PC-3 (cell line): ENCODE data around the gene CYBA. TPM values are rescaled to one million over a fixed set of nuclear protein-coding genes. Genes with fewer than 3 reads are reported as not detected.

Source experiments
- ATAC-seq: fragments of 200-7000 bp; cut with Tn5 transposase; 2 replicates; pipeline ENCODE4 v1.9.1; 2020; ENCODE audit warnings: mild to moderate bottlenecking, moderate library complexity
- BruUV-seq: library from RNA; stranded (reverse); fragments of 400-500 nt; replicated peaks from 2 replicates; lab custom pipeline; 2021; lab: Mats Ljungman, UMichigan
- CTCF ChIA-PET: fragments of 300-600 bp; sonication (Branson Sonifier 250); formaldehyde crosslinking; loops from one replicate; lab custom pipeline; 2022; ENCODE audit warnings: antibody characterized with exemption; lab: Charles Lee
- POLR2A ChIA-PET: fragments of 300-600 bp; sonication (Branson Sonifier 250); formaldehyde crosslinking; loops from one replicate; lab custom pipeline; 2022; ENCODE audit warnings: antibody characterized with exemption; ENCODE audit not compliant: unreplicated experiment; lab: Charles Lee
- DNase-seq: peaks from one replicate; pipeline ENCODE4 v3.0.0-alpha.2; 2015
- H2AFZ ChIP-seq: fragments of 300-600 bp; sonication (generic); 2 replicates; pipeline ENCODE4 v1.6.0; 2016; ENCODE audit warnings: antibody characterized with exemption, low read length
- H3F3A ChIP-seq: fragments of 300-600 bp; sonication (generic); one replicate; pipeline ENCODE4 v1.6.0; 2017; ENCODE audit warnings: antibody characterized with exemption, low read length, control low read depth, mild to moderate bottlenecking; ENCODE audit not compliant: unreplicated experiment
- H3K27ac ChIP-seq: fragments of 300-600 bp; sonication (generic); 2 replicates; pipeline ENCODE4 v1.5.1; 2016; ENCODE audit warnings: mild to moderate bottlenecking, low read length
- H3K27me3 ChIP-seq: fragments of 300-600 bp; sonication (generic); 2 replicates; pipeline ENCODE4 v1.6.1; 2016; ENCODE audit warnings: low read length, mixed read lengths
- H3K36me3 ChIP-seq: fragments of 300-600 bp; sonication (generic); 2 replicates; pipeline ENCODE4 v1.6.1; 2016; ENCODE audit warnings: low read depth, mixed run types, low read length, mixed read lengths
- H3K4me1 ChIP-seq: fragments of 300-600 bp; sonication (generic); 2 replicates; pipeline ENCODE4 v1.5.1; 2016; ENCODE audit warnings: low read length; ENCODE audit not compliant: insufficient read depth
- H3K4me2 ChIP-seq: fragments of 300-600 bp; sonication (generic); 2 replicates; pipeline ENCODE4 v1.6.0; 2016; ENCODE audit warnings: low read length
- H3K4me3 ChIP-seq: fragments of 300-600 bp; sonication (generic); 2 replicates; pipeline ENCODE4 v1.5.1; 2016; ENCODE audit warnings: mild to moderate bottlenecking, low read length, mixed read lengths
- H3K79me2 ChIP-seq: fragments of 300-600 bp; sonication (generic); 2 replicates; pipeline ENCODE4 v1.6.1; 2017; ENCODE audit warnings: low read length, mixed read lengths
- H3K9ac ChIP-seq: fragments of 300-600 bp; sonication (generic); 2 replicates; pipeline ENCODE4 v1.6.0; 2016; ENCODE audit warnings: mild to moderate bottlenecking, low read length
- H3K9me2 ChIP-seq: fragments of 300-600 bp; sonication (generic); replicated peaks from 2 replicates; pipeline ENCODE4 v1.6.1; 2016; ENCODE audit warnings: mixed run types, low read length, mixed read lengths
- H3K9me3 ChIP-seq: fragments of 300-600 bp; sonication (generic); 2 replicates; pipeline ENCODE4 v1.6.1; 2016; ENCODE audit warnings: low read length, mixed read lengths
- H4K20me1 ChIP-seq: fragments of 300-600 bp; sonication (generic); 2 replicates; pipeline ENCODE4 v1.6.1; 2016; ENCODE audit warnings: low read length, mixed read lengths
- EZH2 ChIP-seq: fragments of 300-600 bp; sonication (generic); IDR thresholded peaks from one replicate; pipeline ENCODE4 v1.6.1; 2017; ENCODE audit warnings: antibody characterized with exemption, mild to moderate bottlenecking, low read length; ENCODE audit not compliant: unreplicated experiment
- EZH2phosphoT487 ChIP-seq: fragments of 300-600 bp; sonication (generic); IDR thresholded peaks from 2 replicates; pipeline ENCODE4 v1.6.1; 2018; ENCODE audit warnings: mild to moderate bottlenecking, antibody characterized with exemption, low read length, borderline replicate concordance
- intact Hi-C: fragments of 100-400 bp; cut with micrococcal nuclease; formaldehyde crosslinking; loops from 2 replicates; pipeline ENCODE4 v1.9.0; 2023
- total RNA-seq: library from RNA; depleted of rRNA; stranded (reverse); fragments of >200 nt; gene quantifications from 2 replicates; pipeline ENCODE4 v1.2.3, GENCODE V29; 2014
- TF ChIP-seq, protein P1 (sequence below): fragments of 300-600 bp; sonication (generic); conservative IDR thresholded peaks from 2 replicates; pipeline ENCODE4 v1.5.1; 2017; ENCODE audit warnings: antibody characterized with exemption, low read depth, mild to moderate bottlenecking, low read length

CYBA gene
- total RNA-seq, 1 experiment from 2014 or later = not detected

- intact Hi-C loops = no loop called here
- no peak overlapping the region for H3K4me3 ChIP-seq
- ATAC-seq (no peak), DNase-seq (no peak)
- no peak overlapping the region for H2AFZ ChIP-seq
- H3K4me1 ChIP-seq = 0 out of 2 replicates have a peak, but pooled peaks cover 4% of the 10 kb centered on the region
- H3K9me3 ChIP-seq = no peaks in the 10 kb centered on the region
- H4K20me1 ChIP-seq = no peaks in the 10 kb centered on the region
- CTCF ChIA-PET = no interaction called here
- no peaks in the 10 kb centered on the region for H3K9me2 ChIP-seq
- no peaks in the 10 kb centered on the region for H3K79me2 ChIP-seq
- H3F3A ChIP-seq = no peaks in the 10 kb centered on the region
- no peaks in the 10 kb centered on the region for H3K27me3 ChIP-seq
- no peak overlapping the region for H3K9ac ChIP-seq
- no peaks in the 10 kb centered on the region for H3K36me3 ChIP-seq
- TF ChIP-seq EZH2phosphoT487 = no peak
- no peak for TF ChIP-seq EZH2
- TF ChIP-seq, protein P1, sequence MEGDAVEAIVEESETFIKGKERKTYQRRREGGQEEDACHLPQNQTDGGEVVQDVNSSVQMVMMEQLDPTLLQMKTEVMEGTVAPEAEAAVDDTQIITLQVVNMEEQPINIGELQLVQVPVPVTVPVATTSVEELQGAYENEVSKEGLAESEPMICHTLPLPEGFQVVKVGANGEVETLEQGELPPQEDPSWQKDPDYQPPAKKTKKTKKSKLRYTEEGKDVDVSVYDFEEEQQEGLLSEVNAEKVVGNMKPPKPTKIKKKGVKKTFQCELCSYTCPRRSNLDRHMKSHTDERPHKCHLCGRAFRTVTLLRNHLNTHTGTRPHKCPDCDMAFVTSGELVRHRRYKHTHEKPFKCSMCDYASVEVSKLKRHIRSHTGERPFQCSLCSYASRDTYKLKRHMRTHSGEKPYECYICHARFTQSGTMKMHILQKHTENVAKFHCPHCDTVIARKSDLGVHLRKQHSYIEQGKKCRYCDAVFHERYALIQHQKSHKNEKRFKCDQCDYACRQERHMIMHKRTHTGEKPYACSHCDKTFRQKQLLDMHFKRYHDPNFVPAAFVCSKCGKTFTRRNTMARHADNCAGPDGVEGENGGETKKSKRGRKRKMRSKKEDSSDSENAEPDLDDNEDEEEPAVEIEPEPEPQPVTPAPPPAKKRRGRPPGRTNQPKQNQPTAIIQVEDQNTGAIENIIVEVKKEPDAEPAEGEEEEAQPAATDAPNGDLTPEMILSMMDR = no peak
- no TSS peak for BruUV-seq
- no peak overlapping the region for H3K27ac ChIP-seq
- POLR2A ChIA-PET = no interaction called here
- H3K4me2 ChIP-seq = no peak overlapping the region
Measured at GRCh38 chr16:88634141-88634993, 16.5 kb downstream of the CYBA start.

DNA sequence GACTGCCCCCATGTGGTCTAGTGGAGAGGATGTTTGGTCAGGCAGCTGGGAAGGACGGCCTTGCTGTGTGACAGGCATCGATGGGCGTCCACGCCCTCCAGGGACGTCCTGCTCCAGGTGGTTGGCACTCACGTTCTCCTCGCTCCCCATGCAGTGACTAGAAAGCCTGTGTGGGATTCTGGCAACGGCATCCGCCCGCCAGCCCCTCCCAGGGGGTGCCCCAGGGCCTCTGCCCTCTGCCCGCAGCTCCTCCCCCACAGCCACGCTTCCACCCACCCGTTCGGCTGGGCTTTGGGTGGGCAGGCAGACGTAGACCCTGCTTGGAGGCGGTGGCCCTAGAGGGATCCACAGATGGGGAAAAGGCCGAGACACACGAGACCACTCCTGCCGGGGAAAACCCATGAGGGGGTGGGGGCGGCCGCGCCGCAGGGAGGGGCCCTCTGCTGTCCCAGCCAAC is 17.1 kb downstream of the CYBA start:
- no peak overlapping the region for H3K4me2 ChIP-seq
- H3K9me3 ChIP-seq = no peaks in the 10 kb centered on the region
- no peak overlapping the region for H3K4me3 ChIP-seq
- ATAC-seq (peak; percentile 29), DNase-seq (no peak)
- no peak overlapping the region for H2AFZ ChIP-seq
- H4K20me1 ChIP-seq = no peaks in the 10 kb centered on the region
- no peak overlapping the region for H3K27ac ChIP-seq
- no peaks in the 10 kb centered on the region for H3F3A ChIP-seq
- POLR2A ChIA-PET = no interaction called here
- H3K27me3 ChIP-seq = no peaks in the 10 kb centered on the region
- H3K36me3 ChIP-seq = no peaks in the 10 kb centered on the region
- no peak overlapping the region for H3K9ac ChIP-seq
- CTCF ChIA-PET = no interaction called here
- no TSS peak for BruUV-seq
- TF ChIP-seq EZH2phosphoT487 (no peak), EZH2 (no peak)
- TF ChIP-seq, protein P1 = no peak; the same call in 1 of the 2 replicates
- 0 out of 2 replicates have a peak, but pooled peaks cover 4% of the 10 kb centered on the region for H3K4me1 ChIP-seq
- intact Hi-C loops = no loop called here
- H3K79me2 ChIP-seq = no peaks in the 10 kb centered on the region
- no peaks in the 10 kb centered on the region for H3K9me2 ChIP-seq

DNA sequence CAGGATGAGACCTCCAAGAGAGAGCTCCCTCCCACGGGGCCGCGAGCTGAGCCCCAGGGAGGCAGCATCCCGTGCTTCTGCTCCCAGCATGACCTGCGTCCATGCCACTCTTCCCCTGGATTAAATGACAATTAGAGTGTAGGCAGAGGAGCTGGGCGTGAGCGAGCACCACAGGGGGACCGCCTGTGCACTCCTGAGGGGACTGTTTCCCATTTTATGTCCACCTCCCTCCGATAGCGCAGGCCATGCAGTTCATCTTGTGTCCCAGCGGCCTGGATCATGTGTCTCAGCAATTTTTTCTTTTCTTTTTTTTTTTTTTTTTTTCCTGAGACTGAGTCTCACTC is 18.3 kb downstream of the CYBA start:
- no peaks in the 10 kb centered on the region for H3K27me3 ChIP-seq
- no peaks in the 10 kb centered on the region for H3K9me2 ChIP-seq
- H3K79me2 ChIP-seq = no peaks in the 10 kb centered on the region
- H2AFZ ChIP-seq = no peak overlapping the region
- ChIA-PET POLR2A (interaction anchor here (0.6 kb wide), 1 partner anchor 681 kb away, joined by 3 read pairs; no protein-coding TSS in a partner anchor), CTCF (no interaction called here)
- no peak for DNase-seq
- H3K36me3 ChIP-seq = no peaks in the 10 kb centered on the region
- no TSS peak for BruUV-seq
- H3K9me3 ChIP-seq = no peaks in the 10 kb centered on the region
- no peaks in the 10 kb centered on the region for H3K4me1 ChIP-seq
- H3K9ac ChIP-seq = no peak overlapping the region
- intact Hi-C loops = no loop called here
- no peaks in the 10 kb centered on the region for H3F3A ChIP-seq
- H3K4me3 ChIP-seq = no peak overlapping the region
- no peak overlapping the region for H3K4me2 ChIP-seq
- no peak for ATAC-seq
- H4K20me1 ChIP-seq = no peaks in the 10 kb centered on the region
- TF ChIP-seq EZH2 (no peak), EZH2phosphoT487 (no peak)
- TF ChIP-seq, protein P1 = no peak
- no peak overlapping the region for H3K27ac ChIP-seq
